Panc1 (cell line): ENCODE measurements around the gene NCKAP5L. TPM values are rescaled to one million over a fixed set of nuclear protein-coding genes. Genes with fewer than 3 reads are reported as not detected.

Source experiments
- ATAC-seq: fragments of 200-7000 bp; cut with Tn5 transposase; 2 replicates; pipeline ENCODE4 v1.9.1; 2020; ENCODE audit warnings: mild to moderate bottlenecking, moderate library complexity
- BruUV-seq: library from RNA; stranded (reverse); fragments of 400-500 nt; replicated peaks from 2 replicates; lab custom pipeline; 2021; lab: Mats Ljungman, UMichigan
- CTCF ChIA-PET: fragments of 300-600 bp; sonication (Branson Sonifier 250); formaldehyde crosslinking; loops from one replicate; lab custom pipeline; 2022; ENCODE audit warnings: antibody characterized with exemption; lab: Charles Lee
- POLR2A ChIA-PET: fragments of 300-600 bp; sonication (Branson Sonifier 250); formaldehyde crosslinking; loops from one replicate; lab custom pipeline; 2022; ENCODE audit warnings: antibody characterized with exemption; lab: Charles Lee
- DNase-seq: peaks from one replicate; pipeline ENCODE4 v3.0.0-alpha.2; 2010; ENCODE audit warnings: low read depth, low spot score
- H3K27ac ChIP-seq: 2 replicates; pipeline ENCODE4 v1.5.1; 2011; ENCODE audit warnings: mild to moderate bottlenecking, low read length, inconsistent platforms
- H3K27me3 ChIP-seq: fragments of 200-500 bp; sonication (Bioruptor generic); 2 replicates; pipeline ENCODE4 v1.6.0; 2014; ENCODE audit warnings: low read length, inconsistent platforms; ENCODE audit not compliant: control insufficient read depth, insufficient read depth
- H3K36me3 ChIP-seq: fragments of 200-500 bp; sonication (Bioruptor generic); 2 replicates; pipeline ENCODE4 v1.5.1; 2014; ENCODE audit warnings: inconsistent platforms, mild to moderate bottlenecking, low read length, moderate library complexity; ENCODE audit not compliant: control insufficient read depth, insufficient read depth
- H3K4me1 ChIP-seq: 2 replicates; pipeline ENCODE4 v1.5.1; 2011; ENCODE audit warnings: inconsistent platforms, mild to moderate bottlenecking, low read length, moderate library complexity; ENCODE audit not compliant: control insufficient read depth, insufficient read depth
- H3K4me3 ChIP-seq, 2 experiments: 2 replicates each; pipeline ENCODE4 v1.5.1; 2011 to 2012; ENCODE audit warnings: low read depth in 2 of 2, low read length in 2 of 2, mild to moderate bottlenecking in 2 of 2, inconsistent platforms in 1 of 2, moderate library complexity in 1 of 2
- H3K9me3 ChIP-seq: fragments of 200-500 bp; sonication (Bioruptor generic); 2 replicates; pipeline ENCODE4 v1.5.1; 2014; ENCODE audit warnings: low read depth, mild to moderate bottlenecking, inconsistent platforms, low read length, moderate library complexity; ENCODE audit not compliant: control insufficient read depth, insufficient read depth
- CTCF ChIP-seq: fragments of 450-650 bp; IDR thresholded peaks from 2 replicates; pipeline ENCODE4 v1.5.1; 2017; ENCODE audit warnings: mild to moderate bottlenecking
- POLR2AphosphoS5 ChIP-seq: IDR thresholded peaks from 2 replicates; pipeline ENCODE4 v1.6.1; 2012; ENCODE audit warnings: mild to moderate bottlenecking, low read depth, low read length, moderate library complexity
- REST ChIP-seq, 2 experiments: IDR thresholded peaks; 2 replicates each; pipeline ENCODE4 v1.6.1; 2011 to 2012; ENCODE audit warnings: low read depth in 2 of 2, control low read depth in 1 of 2, low read length in 1 of 2, mild to moderate bottlenecking in 1 of 2, moderate library complexity in 1 of 2; ENCODE audit not compliant: insufficient read depth in 1 of 2
- SIN3A ChIP-seq: IDR thresholded peaks from 2 replicates; pipeline ENCODE4 v1.6.1; 2012; ENCODE audit warnings: low read depth, mild to moderate bottlenecking, low read length, moderate library complexity, borderline replicate concordance; ENCODE audit not compliant: insufficient read depth
- TCF7L2 ChIP-seq: IDR thresholded peaks from 2 replicates; pipeline ENCODE4 v1.6.1; 2011; ENCODE audit warnings: mild to moderate bottlenecking, low read depth, low read length, inconsistent platforms
- in situ Hi-C: cut with HindIII; loops from 2 replicates; pipeline ENCODE4 v1.10.0; 2016; ENCODE audit warnings: low sequenced_read_pairs, low pct_unique_long_range_greater_than_20kb
- intact Hi-C: fragments of 100-400 bp; cut with micrococcal nuclease; formaldehyde crosslinking; loops from one replicate; pipeline ENCODE4 v1.10.0; 2022; ENCODE audit not compliant: unreplicated experiment
- total RNA-seq: library from RNA; stranded (reverse); gene quantifications from one replicate; pipeline ENCODE4 v1.2.1, GENCODE V29; 2021; ENCODE audit not compliant: unreplicated experiment

Gene NCKAP5L
- total RNA-seq, 1 experiment from 2014 or later: 17.3 TPM

- TF ChIP-seq POLR2AphosphoS5 (no peak), CTCF (no peak), SIN3A (no peak), REST (IDR thresholded peaks at IDR 0.05; ENCODE audit: insufficient read depth in 1 of 2, low read depth in 2 of 2, low read length in 1 of 2) (no peak), TCF7L2 (no peak)
- no TSS peak for BruUV-seq
- in situ Hi-C loops: no loop called here
- H3K4me3 ChIP-seq: no peak overlapping the region
- POLR2A ChIA-PET: no interaction called here
- no peaks in the 10 kb centered on the region for H3K9me3 ChIP-seq
- H3K27me3 ChIP-seq: no peaks in the 10 kb centered on the region
- H3K36me3 ChIP-seq: peaks cover 39% of the 10 kb centered on the region
- no peaks in the 10 kb centered on the region for H3K4me1 ChIP-seq
- ATAC-seq (no peak), DNase-seq (no peak)
- intact Hi-C loops: no loop called here
- H3K27ac ChIP-seq: no peak overlapping the region
- CTCF ChIA-PET: no interaction called here
These were observed 65.8 kb downstream of the NCKAP5L start for GRCh38 chr12:49762468-49762847.

- intact Hi-C loops (no loop called here), in situ Hi-C loops (no loop called here)
- Histone ChIP-seq H3K4me3 (no peak overlapping the region), H3K9me3 (no peaks in the 10 kb centered on the region), H3K4me1 (no peaks in the 10 kb centered on the region), H3K27ac (no peak overlapping the region), H3K27me3 (no peaks in the 10 kb centered on the region), H3K36me3 (peaks cover 43% of the 10 kb centered on the region)
- CTCF ChIA-PET: no interaction called here
- DNase-seq (no peak), ATAC-seq (no peak)
- TF ChIP-seq REST (IDR thresholded peaks at IDR 0.05; ENCODE audit: insufficient read depth in 1 of 2, low read depth in 2 of 2, low read length in 1 of 2) (no peak), CTCF (no peak), POLR2AphosphoS5 (no peak), SIN3A (no peak), TCF7L2 (no peak)
- POLR2A ChIA-PET: no interaction called here
- no TSS peak for BruUV-seq
These were observed 66.3 kb downstream of the NCKAP5L start for GRCh38 chr12:49761677-49762467.
